BLaER1 treated with 17β-estradiol and CSF1 and Interleukin-3, amounts not matched to agents 10 nM and 100 nM (cell line): ENCODE results near the gene ZNF280C.
A peak's percentile ranks its signal among the peaks of the same experiment; 100 is the strongest.

Experiments
- H3K27ac ChIP-seq, 11 experiments: shearing (Covaris generic); formaldehyde crosslinking; 2 replicates each; pipeline ENCODE4 v1.8.1; 2022
- H3K27me3 ChIP-seq, 11 experiments: shearing (Covaris generic); formaldehyde crosslinking; 2 replicates each; pipeline ENCODE4 v1.8.1; 2022
- H3K36me3 ChIP-seq, 11 experiments: shearing (Covaris generic); formaldehyde crosslinking; 2 replicates each; pipeline ENCODE4 v1.8.1; 2022
- H3K4me1 ChIP-seq, 10 experiments: shearing (Covaris generic); formaldehyde crosslinking; 2 replicates each; pipeline ENCODE4 v1.8.1; 2022
- H3K4me2 ChIP-seq, 11 experiments: shearing (Covaris generic); formaldehyde crosslinking; 2 replicates each; pipeline ENCODE4 v1.8.1; 2022
- H3K4me3 ChIP-seq, 10 experiments: shearing (Covaris generic); formaldehyde crosslinking; 2 replicates each; pipeline ENCODE4 v1.8.1; 2022
- H3K9ac ChIP-seq, 11 experiments: shearing (Covaris generic); formaldehyde crosslinking; 2 replicates each; pipeline ENCODE4 v1.8.1; 2022
- H3K9me3 ChIP-seq, 11 experiments: shearing (Covaris generic); formaldehyde crosslinking; replicated peaks in 1 of 11; 2 replicates each; pipeline ENCODE4 v1.8.1; 2022
- H4K20me1 ChIP-seq, 11 experiments: shearing (Covaris generic); formaldehyde crosslinking; 2 replicates each; pipeline ENCODE4 v1.8.1; 2022
- Cebpa-rat ChIP-seq, 11 experiments: shearing (Covaris generic); IDR thresholded peaks; 2 replicates each; pipeline ENCODE4 v1.8.1; 2022

Gene ZNF280C

GRCh38 chrX:130163398-130163797, 105.3 kb downstream of the ZNF280C start:
- Histone ChIP-seq H3K4me2 (peak overlapping the region in 4 of 11 experiments; percentile 55 to 75 (median 64); a peak in 4 of 22 replicates), H3K4me3 (no peak overlapping the region)
- no peak for TF ChIP-seq Cebpa-rat (IDR thresholded peaks at IDR 0.05)

GRCh38 chrX:130162094-130162735, 106.5 kb downstream of the ZNF280C start:
- Histone ChIP-seq H3K9me3 (no peaks in the 10 kb centered on the region), H3K9ac (peak overlapping the region in 1 of 11 experiments; percentile 48; a peak in 2 of 22 replicates), H3K27me3 (peaks cover 60 to 95% (median 84%) of the 10 kb centered on the region in 11 experiments), H3K4me1 (peaks cover 11 to 37% (median 15%) of the 10 kb centered on the region in 10 experiments), H3K4me3 (no peak overlapping the region), H3K4me2 (peak overlapping the region in 2 of 11 experiments; percentile 64 to 65; a peak in 3 of 22 replicates), H3K27ac (no peak overlapping the region; a peak in 1 of 22 replicates), H4K20me1 (peaks cover 0 to 31% (median 7%) of the 10 kb centered on the region in 11 experiments; a peak in 9 of 22 replicates), H3K36me3 (no peaks in the 10 kb centered on the region)
- TF ChIP-seq Cebpa-rat (IDR thresholded peaks at IDR 0.05), result no peak

More at GRCh38 chrX:130163398-130163797, 105.3 kb downstream of the ZNF280C start:
- Histone ChIP-seq H3K4me1 (peaks cover 11 to 41% (median 16%) of the 10 kb centered on the region in 10 experiments), H3K27ac (no peak overlapping the region), H4K20me1 (peaks cover 0 to 22% (median 2%) of the 10 kb centered on the region in 11 experiments; a peak in 7 of 22 replicates), H3K9ac (no peak overlapping the region), H3K27me3 (peaks cover 54 to 95% (median 82%) of the 10 kb centered on the region in 11 experiments), H3K36me3 (no peaks in the 10 kb centered on the region), H3K9me3 (no peaks in the 10 kb centered on the region)

- Histone ChIP-seq H3K36me3 (peaks cover 0 to 13% (median 4%) of the 10 kb centered on the region in 11 experiments; a peak in 3 of 22 replicates), H3K4me1 (peaks cover 5 to 30% (median 8%) of the 10 kb centered on the region in 10 experiments; a peak in 15 of 20 replicates), H3K4me3 (no peak overlapping the region), H3K9ac (no peak overlapping the region), H3K27me3 (peaks cover 75 to 100% (median 95%) of the 10 kb centered on the region in 11 experiments), H3K4me2 (no peak overlapping the region), H3K9me3 (no peaks in the 10 kb centered on the region), H4K20me1 (peaks cover 0 to 46% (median 7%) of the 10 kb centered on the region in 11 experiments; a peak in 9 of 22 replicates), H3K27ac (no peak overlapping the region)
- TF ChIP-seq Cebpa-rat (IDR thresholded peaks at IDR 0.05), result no peak
Measured at GRCh38 chrX:130159776-130160175, 108.9 kb downstream of the ZNF280C start.

- peaks cover 89 to 100% (median 99%) of the 10 kb centered on the region in 11 experiments for H3K27me3 ChIP-seq
- TF ChIP-seq Cebpa-rat (IDR thresholded peaks at IDR 0.05), result no peak
- H3K9ac ChIP-seq, result no peak overlapping the region
- H4K20me1 ChIP-seq, result peaks cover 0 to 44% (median 7%) of the 10 kb centered on the region in 11 experiments; a peak in 10 of 22 replicates
- H3K27ac ChIP-seq, result no peak overlapping the region
- H3K9me3 ChIP-seq, result no peaks in the 10 kb centered on the region
- H3K4me2 ChIP-seq, result no peak overlapping the region
- H3K4me3 ChIP-seq, result no peak overlapping the region
- H3K4me1 ChIP-seq, result peaks cover 0 to 19% (median 0%) of the 10 kb centered on the region in 10 experiments; a peak in 4 of 20 replicates
- peaks cover 0 to 14% (median 4%) of the 10 kb centered on the region in 11 experiments; a peak in 6 of 22 replicates for H3K36me3 ChIP-seq
Measured at GRCh38 chrX:130158311-130158710, 110.4 kb downstream of the ZNF280C start.

- Histone ChIP-seq H3K9me3 (no peaks in the 10 kb centered on the region), H3K4me1 (no peaks in the 10 kb centered on the region), H4K20me1 (peaks cover 0 to 29% (median 0%) of the 10 kb centered on the region in 11 experiments; a peak in 9 of 22 replicates), H3K9ac (no peak overlapping the region), H3K36me3 (peaks cover 0 to 14% (median 4%) of the 10 kb centered on the region in 11 experiments; a peak in 6 of 22 replicates), H3K27ac (no peak overlapping the region), H3K4me3 (no peak overlapping the region), H3K27me3 (peaks cover 83 to 100% (median 95%) of the 10 kb centered on the region in 11 experiments), H3K4me2 (no peak overlapping the region)
- no peak for TF ChIP-seq Cebpa-rat (IDR thresholded peaks at IDR 0.05)
Measured at GRCh38 chrX:130155564-130155963, 113.1 kb downstream of the ZNF280C start.
